ENCODE data around the gene TIMM23.

GRCh38 chr10:46019569-46020343, 47.5 kb downstream of the TIMM23 start:
- TF ChIP-seq POLR2A (IDR thresholded peaks at IDR 0.05) (no peak), CTCF (IDR thresholded peaks at IDR 0.05) (no peak)

Data from body of pancreas (tissue), 4 donors.